ENCODE measurements around the gene NQO2. TPM values are rescaled to one million over a fixed set of nuclear protein-coding genes. Genes with fewer than 3 reads are reported as not detected.

The NQO2 gene
- total and polyA plus RNA-seq, 2 of the 13 experiments (the other 11 are each of a cell fraction or from before 2014, with no cell fraction given): 32.2 to 56.5 TPM

GRCh38 chr6:2989332-2990247, 10.1 kb upstream of the NQO2 start (continued):
- TF ChIP-seq ZNF646 (CRISPR knock-in tag; IDR thresholded peaks at IDR 0.05): no peak
- peak; percentile 57; the same call in 1 of the 2 replicates for TF ChIP-seq KAT7 (CRISPR knock-in tag; IDR thresholded peaks at IDR 0.05; ENCODE audit: borderline replicate concordance)
- no peak for TF ChIP-seq SETDB1 (CRISPR knock-in tag; IDR thresholded peaks at IDR 0.05; ENCODE audit: borderline replicate concordance)
- TF ChIP-seq ZNF557 (CRISPR knock-in tag; IDR thresholded peaks at IDR 0.05): no peak
- peak; percentile 14 for TF ChIP-seq U2AF1 (optimal IDR thresholded peaks at IDR 0.05; ENCODE audit: low read depth, low read length)
- no peak for TF ChIP-seq TBX2 (CRISPR knock-in tag; IDR thresholded peaks at IDR 0.05; ENCODE audit: borderline replicate concordance)
- TF ChIP-seq BORCS8-MEF2B (CRISPR knock-in tag; IDR thresholded peaks at IDR 0.05): peak; percentile 59; the same call in 1 of the 2 replicates
- TF ChIP-seq TBX3 (IDR thresholded peaks at IDR 0.05; ENCODE audit: borderline replicate concordance): peak; percentile 58; the same call in 1 of the 2 replicates
- TF ChIP-seq ZNF33B (CRISPR knock-in tag; IDR thresholded peaks at IDR 0.05): no peak
- no peak for TF ChIP-seq ZNF576 (CRISPR knock-in tag; IDR thresholded peaks at IDR 0.05)
- TF ChIP-seq MIXL1 (CRISPR knock-in tag; IDR thresholded peaks at IDR 0.05): peak; percentile 54; the same call in 1 of the 2 replicates
- no peak for TF ChIP-seq ZNF232 (CRISPR knock-in tag; IDR thresholded peaks at IDR 0.05; ENCODE audit: borderline replicate concordance)
- no peak for TF ChIP-seq ZSCAN31 (CRISPR knock-in tag; IDR thresholded peaks at IDR 0.05; ENCODE audit: low read depth)
- peak; percentile 21; the same call in 1 of the 2 replicates for TF ChIP-seq ZNF292 (CRISPR knock-in tag; IDR thresholded peaks at IDR 0.05; ENCODE audit: borderline replicate concordance, low read depth)
- TF ChIP-seq ARNT (IDR thresholded peaks at IDR 0.05): no peak
- TF ChIP-seq HBP1 (CRISPR knock-in tag; IDR thresholded peaks at IDR 0.05; ENCODE audit: low read depth): peak; percentile 34; the same call in 1 of the 2 replicates
- no peak; the same call in 1 of the 2 replicates for TF ChIP-seq SOX13 (IDR thresholded peaks at IDR 0.05)
- peak in 1 of 2 experiments; percentile 36; a peak in 1 of 4 replicates for TF ChIP-seq SOX13 (CRISPR knock-in tag; conservative IDR thresholded peaks at IDR 0.05 in 1 of 2, IDR thresholded peaks at IDR 0.05 in 1 of 2)
- TF ChIP-seq NBN (conservative IDR thresholded peaks at IDR 0.05): no peak
- peak; percentile 93 for TF ChIP-seq BHLHE40 (IDR thresholded peaks at IDR 0.05; ENCODE audit: low read length)
- peak; percentile 40; the same call in 1 of the 2 replicates for TF ChIP-seq RFXANK (CRISPR knock-in tag; IDR thresholded peaks at IDR 0.05)
